HG03066 (cell line): Measurements from ENCODE around the gene TOB1.
"Not testable (repeated sequence)": the region's sequence is repeated elsewhere in the genome, so short reads cannot be mapped to it uniquely, and the experiment has no call there.

Experiments
- ATAC-seq: cut with Tn5 transposase; IDR thresholded peaks from one replicate; pipeline ENCODE4 v1.9.1; 2021; ENCODE audit warnings: low read depth; ENCODE audit not compliant: unreplicated experiment

Gene TOB1

DNA sequence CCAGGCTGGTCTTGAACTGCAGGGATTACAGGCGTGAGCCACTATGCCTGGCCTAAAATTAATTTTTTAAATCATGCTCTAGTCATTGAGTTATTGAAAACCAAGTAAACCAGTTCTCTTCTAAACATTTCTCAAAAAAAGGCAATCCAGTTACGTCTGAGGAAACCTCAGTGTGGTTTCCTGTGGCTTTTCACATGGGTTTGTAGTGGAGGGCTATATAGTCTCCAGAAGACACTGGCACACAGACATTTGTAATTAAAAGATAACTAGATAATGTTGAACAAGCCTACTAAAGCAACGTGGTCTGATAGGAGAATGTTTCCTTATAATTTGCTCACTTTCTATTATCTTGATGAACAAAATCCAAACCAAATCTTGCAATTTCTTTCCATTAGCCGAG is 5.2 kb upstream of the TOB1 start:
- no peak for ATAC-seq

DNA sequence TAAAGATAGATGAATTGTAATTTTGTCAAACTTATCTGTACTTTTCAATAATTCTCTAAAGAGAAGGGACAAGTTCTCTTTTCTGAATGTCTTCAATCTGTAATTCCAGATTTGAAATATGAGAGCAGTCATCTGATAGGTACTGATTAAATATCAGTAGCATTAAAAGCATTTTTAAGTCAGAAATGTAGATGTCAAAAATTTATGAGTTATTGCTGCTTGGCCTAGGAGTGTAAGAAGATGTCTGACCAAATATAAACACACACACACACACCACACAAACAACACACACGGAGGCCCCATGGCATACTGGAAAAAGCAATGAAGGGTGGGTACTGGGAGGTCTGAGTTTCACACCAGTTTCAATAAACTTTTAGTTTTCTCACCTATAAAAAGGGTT is 2.4 kb upstream of the TOB1 start:
- no peak for ATAC-seq

DNA sequence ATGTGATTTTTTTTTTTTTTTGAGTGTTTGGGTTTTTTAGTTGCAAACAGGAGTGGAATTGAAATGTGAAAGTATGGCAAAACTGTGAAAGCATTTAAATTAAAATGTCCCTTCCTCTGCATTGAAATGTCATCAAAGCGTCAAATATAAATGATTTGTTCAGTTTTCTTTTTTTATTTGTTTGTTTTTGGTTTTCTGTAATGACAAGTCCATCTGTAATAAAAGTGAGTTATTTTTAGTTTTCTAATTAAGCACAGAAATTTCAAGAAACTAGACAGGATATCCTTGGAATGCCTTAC is 1.9 kb upstream of the TOB1 start:
- ATAC-seq: no peak

DNA sequence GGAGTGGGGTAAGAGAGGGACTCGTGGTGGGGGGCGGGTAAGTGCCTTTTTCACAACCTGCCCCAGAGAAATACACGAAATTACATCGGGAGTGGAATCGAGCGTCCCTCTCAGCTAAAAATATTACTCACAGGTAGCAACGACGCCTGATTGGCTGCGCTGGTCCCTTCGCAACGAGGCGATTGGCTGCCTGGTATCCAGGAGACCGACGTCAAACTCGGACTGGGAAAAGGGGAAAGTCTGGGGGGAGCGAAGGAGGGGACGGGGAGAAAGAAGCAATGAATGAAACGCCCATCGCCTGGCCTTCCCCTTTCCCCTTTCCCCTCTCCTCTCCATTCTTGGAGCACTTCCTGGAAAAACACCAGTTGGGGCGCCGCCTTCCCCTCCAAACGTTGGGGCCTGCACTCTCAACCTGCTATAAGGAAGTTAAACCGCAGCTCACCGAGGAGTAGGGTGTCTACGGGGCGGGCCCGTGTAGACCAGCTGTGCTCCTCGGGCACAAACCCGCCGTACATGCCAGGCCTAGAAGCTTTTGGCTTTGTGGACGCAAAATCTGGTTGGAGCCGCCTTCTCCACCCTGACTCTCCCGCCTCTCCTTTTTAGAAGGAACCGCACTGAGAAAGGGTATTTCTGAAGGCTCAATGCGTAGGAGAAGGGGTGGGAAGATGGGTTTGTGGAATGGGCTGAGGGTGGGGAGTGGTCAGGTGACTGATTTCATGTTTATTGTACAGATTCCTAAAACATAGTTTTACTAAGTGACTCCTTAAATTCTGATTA is 1.4 kb upstream of the TOB1 start:
- ATAC-seq: peak; percentile 31

DNA sequence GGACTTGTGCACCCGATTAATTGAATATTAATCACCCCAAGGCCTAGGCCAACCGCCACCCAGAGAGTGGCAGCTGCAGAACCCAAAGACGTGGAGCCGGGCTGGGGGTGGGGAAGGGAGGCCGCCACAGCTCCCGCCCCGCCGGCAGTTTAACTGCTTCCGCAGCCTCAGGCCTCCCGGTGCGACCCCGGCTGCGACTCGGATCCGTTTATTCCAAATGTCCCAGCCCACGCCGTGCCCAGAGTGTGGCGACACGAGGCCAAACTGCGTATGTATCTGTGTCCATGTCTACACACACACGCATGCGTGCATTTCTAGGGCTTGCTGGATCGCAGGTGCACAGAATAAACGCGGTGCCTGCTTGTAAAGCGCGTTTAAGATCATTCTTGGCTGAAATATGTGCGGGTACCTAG is 802 bp upstream of the TOB1 start:
- ATAC-seq: peak; percentile 11

DNA sequence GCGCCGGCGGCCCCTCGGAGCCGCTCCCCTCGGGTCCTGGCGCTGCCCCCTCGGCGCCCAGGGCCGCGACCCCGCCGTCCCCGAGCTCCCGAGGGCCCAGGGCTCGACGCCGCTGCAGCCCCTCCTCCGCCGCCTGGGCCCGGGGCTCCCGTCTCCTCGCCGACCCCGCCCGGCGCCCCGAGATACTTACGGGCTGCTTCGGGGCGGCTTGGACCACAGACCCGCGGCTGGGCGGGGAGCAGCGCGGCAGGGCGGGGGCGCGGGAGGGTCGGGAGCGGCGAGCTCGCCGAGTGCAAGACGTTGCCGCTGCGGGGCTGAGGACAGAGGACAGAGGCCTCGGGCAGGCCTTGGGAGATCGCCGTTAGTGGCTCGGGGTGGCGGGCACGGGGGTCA is 290 bp downstream of the TOB1 start:
- ATAC-seq: no peak

DNA sequence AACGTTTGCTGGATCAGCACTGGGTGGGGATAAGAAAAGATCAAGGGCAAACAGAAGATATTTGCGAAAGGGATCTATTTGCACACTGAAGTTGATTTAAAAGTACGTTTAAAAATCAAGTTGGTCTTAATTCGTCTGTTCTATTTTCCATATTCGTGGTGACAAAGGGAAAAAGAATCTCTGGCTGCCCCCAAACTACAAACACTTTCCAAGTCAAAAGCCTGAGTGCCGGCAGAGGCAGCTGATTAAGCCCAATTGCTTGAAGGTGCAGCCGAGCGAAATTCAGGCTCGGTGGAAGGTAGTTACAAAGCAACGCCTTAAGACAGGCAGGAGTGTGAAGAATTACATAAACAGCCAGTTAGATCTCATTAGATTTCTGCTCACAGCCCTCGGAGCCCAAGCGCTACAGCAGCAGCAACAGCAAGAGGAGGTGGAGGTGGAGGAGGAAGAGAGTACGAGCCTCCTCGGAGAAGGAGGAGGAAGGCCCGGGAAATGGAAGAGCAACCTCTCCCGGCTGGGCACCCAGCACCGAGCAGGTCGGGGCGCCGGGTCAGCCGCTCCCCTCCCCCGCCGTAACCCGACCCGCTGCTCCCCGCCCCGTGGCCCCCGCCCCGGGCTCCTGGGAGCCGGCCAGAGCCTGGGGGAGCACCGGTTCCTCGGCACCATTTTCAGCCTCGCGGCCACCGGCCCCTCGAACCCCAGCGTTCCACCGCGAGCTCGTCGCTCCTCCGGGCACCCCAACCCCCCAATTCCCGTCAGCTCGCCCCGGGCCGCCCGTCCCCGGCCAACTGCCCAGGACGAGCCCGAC is 890 bp downstream of the TOB1 start:
- peak; percentile 12 for ATAC-seq

DNA sequence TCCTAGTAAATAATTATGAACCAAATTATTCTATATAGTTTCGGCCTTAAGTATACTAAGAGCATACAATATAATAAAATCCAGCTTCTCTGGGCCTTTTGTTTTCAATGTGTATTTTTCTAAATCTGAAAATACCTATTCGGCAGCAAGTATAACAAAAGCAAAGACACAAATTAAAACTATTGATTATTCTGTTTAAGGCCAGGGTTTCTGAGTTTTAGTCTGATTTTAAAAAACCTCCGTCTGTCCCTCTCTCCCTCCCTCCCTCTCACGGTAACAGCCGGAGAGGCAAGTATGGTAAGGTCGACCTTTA is 1.5 kb downstream of the TOB1 start:
- no peak for ATAC-seq

DNA sequence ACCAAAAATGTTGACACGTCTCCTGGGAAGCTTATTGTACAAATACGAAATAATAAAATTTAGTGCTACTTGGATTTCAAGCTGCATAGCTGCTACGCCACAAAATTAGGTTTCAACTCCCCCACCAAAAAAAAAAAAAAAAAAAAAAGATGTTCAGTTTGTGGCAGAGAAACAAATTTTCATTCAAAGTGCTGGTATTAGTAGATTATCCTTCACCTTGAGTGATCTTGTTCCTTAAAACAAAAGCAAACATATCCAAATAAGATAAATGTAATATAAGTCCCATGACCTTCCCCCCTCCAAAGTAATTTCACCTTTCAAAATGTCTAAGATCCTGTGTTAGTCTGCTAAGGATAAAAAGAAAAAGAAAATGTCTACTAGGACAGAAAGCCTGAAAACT is 2.2 kb downstream of the TOB1 start:
- no peak for ATAC-seq

DNA sequence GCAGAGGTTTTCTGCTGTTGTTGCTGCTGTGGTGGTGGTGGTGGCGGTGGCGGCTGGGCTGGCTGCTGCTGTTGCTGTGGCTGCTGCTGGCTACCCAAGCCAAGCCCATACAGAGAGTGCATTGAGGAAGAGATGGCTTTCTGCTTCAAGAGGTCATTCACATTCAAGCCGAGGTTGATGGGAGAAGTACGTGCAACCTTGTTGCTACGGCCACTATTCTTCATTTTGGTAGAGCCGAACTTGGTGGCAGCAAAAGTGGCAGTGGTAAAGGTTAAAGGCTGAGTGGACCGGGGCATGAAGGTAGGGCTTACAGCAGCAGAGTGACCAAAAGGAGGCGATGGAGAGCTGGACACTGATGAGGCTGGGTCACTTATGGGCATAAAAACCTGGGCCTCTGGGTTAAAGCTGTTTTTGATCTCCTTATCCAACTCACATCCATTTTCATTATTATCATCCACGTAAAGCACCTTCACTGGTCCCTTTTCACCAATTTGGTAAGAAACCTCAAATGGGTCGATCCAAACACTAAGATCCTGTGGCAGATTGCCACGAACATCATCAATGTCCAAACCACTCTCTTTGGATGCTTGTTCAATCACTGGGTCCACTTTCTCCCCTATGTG is 2.8 kb downstream of the TOB1 start:
- ATAC-seq: no peak

DNA sequence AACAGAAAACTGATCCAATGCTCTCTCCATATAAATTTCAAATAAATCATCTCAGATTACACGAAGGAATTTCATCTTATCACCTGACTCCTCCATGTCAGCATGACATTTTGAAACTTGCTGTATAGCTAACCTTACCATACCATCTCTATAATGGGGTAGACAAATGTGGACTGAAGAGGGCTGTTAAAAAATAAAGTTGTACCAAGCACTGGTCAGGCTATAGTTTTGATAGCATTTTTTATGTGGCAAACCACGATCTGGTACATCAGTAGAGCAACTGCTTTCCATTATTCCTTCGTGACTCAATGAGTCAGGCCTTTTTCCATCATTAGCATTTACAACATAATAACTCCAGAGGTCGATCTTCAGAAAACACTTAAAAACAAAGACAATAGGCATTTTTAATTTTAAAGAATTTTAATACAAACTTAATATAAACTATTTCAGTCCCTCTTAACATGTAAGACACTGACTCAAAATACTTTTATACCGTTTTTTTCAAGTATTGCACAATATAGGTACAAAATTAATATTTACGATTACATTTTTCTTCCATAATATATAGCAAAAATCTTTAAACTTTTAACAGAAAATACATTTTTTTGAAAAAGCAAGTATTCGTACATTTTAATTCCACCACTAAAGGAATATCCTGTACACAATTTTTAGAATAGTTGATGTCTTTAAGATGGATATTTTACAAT is 4.2 kb downstream of the TOB1 start:
- no peak for ATAC-seq

DNA sequence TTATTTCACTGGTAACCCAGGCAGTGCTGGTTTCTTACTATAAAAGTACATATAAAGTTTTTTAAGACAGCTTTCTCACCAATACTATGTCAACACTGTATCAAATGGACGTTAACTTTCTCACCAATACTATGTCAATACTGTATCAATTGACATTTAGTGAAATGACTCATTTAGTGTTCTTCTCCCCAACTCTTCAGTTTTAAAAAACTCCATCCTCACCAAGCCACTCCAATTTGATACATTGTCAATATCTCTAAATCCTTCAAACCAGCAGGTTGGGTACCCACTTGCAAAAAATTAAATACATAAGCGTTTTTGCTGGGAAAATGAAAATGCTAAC is 4.8 kb downstream of the TOB1 start:
- ATAC-seq: no peak

DNA sequence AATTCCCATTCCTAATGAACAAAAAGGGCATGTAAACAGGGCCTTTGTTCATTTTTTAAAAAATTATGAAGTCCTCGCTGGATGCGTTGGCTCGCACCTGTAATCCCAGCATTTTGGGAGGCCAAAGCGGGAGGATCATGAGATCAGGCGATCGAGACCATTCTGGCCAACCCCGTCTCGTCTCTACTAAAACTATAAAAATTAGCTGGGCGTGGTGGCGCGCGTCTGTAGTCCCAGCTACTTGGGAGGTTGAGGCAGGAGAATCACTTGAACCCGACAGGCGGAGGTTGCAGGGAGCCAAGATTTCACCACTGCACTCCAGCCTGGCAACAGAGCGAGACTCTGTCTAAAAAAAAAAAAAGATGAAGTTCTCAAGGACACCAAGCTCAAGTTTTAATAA is 6.4 kb downstream of the TOB1 start:
- ATAC-seq: not testable (repeated sequence)

DNA sequence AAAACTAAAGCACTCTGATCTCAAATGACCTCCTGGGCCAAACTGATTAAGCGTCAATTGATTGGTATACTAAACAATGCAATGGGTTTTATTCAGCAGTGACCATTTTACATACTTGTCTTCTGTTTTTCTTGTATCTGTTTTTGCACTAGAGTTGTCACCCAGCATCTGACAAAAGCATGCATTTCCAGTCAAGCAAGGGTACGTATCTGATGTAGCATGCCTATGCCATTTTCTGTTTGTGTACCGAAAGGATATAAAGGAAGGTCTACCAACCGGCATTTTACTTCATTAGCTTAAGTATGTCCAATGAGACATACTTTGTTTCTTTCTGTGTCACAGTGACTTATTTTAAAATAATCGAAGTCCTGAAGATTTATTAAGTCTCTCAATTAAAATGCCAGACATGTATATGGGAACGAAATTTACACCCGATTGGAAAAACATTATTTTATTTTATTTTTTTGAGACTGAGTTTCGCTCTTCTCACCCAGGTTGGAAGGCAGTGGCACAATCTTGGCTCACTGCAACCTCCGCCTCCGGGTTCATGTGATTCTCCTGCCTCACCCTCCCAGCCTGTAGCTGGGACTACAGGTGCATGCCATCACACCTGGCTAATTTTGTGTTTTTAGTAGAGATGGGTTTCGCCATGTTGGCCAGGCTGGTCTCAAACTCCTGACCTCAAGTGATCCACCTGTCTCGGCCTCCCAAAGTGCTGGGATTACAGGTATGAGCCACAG is 7.5 kb downstream of the TOB1 start:
- ATAC-seq: no peak

DNA sequence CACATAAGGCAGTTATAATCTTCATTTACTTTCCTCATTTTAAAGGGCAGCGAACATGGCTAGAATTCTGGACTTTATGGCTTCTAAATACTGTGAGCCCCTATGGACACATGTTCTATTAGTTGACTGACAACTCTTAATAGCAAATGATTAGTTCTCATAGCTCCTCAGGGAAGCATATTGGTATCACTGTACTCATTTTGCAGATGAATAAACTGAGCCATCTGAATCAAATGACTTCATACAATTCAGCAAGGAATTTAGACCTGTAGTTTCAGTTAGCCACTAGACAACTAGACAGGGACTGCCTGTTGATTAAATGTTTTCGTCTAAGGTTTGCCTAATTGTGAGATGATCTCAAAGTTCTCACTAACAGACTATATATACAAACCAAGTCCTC is 9.7 kb downstream of the TOB1 start:
- no peak for ATAC-seq

DNA sequence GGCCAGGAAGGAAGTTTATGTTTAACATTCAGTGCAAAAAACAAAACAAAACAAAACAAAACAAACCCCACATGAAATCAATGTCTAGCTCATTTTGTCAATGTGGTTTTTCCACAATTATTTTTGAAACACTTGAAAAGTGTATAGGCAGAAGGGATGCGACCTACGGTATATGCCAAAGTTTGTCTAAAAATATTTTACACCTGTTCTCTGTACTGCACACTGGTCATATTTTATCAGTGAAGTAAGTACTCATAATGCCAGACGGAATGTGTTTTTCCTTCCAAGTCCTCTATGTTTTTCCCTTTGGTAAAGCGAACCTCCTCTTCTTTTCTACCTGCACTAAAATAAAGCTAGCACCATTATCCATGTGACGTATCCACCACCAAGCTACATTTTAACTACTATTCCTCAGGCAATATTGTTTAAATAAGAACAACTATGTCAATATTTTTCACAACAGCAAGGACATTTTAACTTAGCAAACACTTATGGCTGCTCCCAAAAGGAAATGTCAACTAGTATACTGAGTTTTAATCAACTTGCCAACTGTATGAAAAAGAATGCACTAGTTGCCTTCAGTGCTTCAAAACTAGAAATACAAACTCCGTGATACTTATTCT is 10.3 kb downstream of the TOB1 start:
- ATAC-seq: no peak

DNA sequence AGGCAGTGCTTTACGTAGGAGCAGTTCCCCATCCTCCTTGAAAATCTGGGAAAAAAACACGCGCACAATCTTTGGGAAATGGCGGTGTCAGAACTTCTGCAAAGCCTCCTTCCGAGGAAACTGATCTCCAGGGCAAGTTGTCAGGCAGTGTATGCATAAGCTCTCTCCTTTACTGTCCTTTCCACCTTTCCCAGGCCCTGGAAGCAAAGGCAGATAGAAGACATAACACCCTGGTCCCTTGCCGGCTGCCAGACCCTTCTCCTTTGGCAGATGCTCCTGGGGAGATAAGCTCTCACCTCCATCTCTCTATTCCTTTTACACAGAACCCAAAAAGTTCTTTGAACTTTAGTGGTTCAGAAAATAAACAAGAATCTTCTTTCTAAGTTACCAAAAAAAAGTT is 12.4 kb downstream of the TOB1 start:
- ATAC-seq: no peak

DNA sequence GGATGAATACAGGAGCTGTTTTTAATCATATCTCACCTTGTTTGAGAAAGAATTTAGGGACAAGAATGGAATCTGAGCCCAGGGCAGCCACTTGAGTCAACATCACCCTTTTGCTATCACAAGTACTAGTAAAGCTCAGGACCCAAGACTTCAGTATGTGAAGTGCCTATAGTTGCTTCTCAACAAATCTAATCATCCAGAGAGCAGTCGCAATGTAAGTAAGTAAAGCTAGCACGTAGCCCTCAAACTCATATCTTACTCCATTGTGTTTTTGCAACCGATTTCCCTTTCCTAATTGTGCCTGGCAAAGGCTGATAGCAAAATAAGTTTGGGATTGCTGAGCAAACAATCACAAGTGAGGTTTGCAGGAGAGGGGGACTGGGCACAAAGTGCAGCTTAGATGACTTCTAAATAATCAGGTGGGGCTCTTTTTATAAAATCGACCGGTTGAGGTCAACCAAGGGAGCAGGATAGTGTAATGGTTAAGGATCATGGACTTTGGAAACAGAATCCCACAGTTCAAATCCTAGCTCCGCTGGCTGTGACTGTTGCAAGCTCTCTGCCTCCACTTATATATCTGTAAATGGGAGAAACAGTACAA is 13.0 kb downstream of the TOB1 start:
- no peak for ATAC-seq

DNA sequence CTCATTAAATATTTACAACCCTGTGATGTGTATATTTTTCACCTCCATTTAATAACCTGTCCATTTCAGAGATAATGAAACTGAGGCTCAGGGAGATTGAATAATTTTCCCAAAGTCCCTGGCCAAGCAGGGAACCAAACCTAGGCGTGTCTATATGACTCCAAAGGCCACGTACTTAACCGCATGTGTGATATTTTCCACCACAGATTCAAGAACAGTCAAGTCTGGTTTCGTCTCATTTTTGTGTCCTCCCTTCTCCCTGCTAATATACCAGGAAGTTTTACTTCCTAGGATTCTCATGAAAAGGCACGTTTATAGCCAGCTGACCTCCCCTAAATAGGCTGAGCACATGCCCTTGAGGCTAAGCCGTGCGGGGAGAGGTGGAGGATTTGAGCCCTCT is 15.5 kb downstream of the TOB1 start:
- ATAC-seq: no peak

DNA sequence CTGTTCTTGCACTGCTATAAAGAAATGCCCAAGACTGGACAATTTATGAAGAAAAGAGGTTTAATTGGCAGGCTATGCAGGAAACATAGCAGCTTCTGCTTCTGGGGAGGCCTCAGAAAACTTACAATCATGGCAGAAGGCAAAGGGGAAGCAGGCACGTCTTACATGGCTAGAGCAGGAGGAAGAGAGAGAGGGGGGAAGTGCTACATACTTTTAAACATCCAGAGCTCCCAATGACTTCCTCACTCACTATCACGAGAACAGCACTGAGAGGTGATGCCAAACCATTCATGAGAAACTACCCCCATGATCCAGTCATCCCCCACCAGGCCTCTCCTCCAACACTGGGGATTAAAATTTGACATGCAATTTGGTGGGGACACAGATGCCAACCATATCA is 17.4 kb downstream of the TOB1 start:
- no peak for ATAC-seq
